Heart right ventricle (tissue), 16 donors: ENCODE data around the gene ZNF518A. TPM values are rescaled to one million over a fixed set of nuclear protein-coding genes. Genes with fewer than 3 reads are reported as not detected.

Source experiments
- ATAC-seq, 8 donors: fragments of 200-7000 bp; cut with Tn5 transposase; one replicate each; pipeline ENCODE4 v1.9.1; 2020; ENCODE audit warnings: mild to moderate bottlenecking in 8 of 8, moderate library complexity in 8 of 8, moderate number of reproducible peaks in 1 of 8
- DNase-seq, 2 donors: peaks; one replicate each; pipeline ENCODE4 v3.0.0-alpha.2; 2020
- H3K27ac ChIP-seq, 10 donors: fragments of 200-600 bp; sonication (generic) in 2 of 10; one replicate each; pipeline versions ENCODE4 v1.5.0 to v1.8.0; 2020 to 2022; ENCODE audit warnings: mild to moderate bottlenecking in 3 of 10
- H3K27me3 ChIP-seq, 7 donors: fragments of 200-600 bp; one replicate each; pipeline ENCODE4 v1.8.0; 2021 to 2022; ENCODE audit warnings: mild to moderate bottlenecking in 2 of 7
- H3K36me3 ChIP-seq, 9 donors: fragments of 200-600 bp; sonication (generic) in 1 of 9; one replicate each; pipeline versions ENCODE4 v1.5.0 to v1.8.0; 2020 to 2022; ENCODE audit warnings: mild to moderate bottlenecking in 2 of 9
- H3K4me1 ChIP-seq, 9 donors: fragments of 200-600 bp; sonication (generic) in 1 of 9; one replicate each; pipeline versions ENCODE4 v1.5.0 to v1.8.0; 2020 to 2022; ENCODE audit warnings: mild to moderate bottlenecking in 4 of 9
- H3K4me3 ChIP-seq, 10 donors: fragments of 200-600 bp; sonication (generic) in 2 of 10; one replicate each; pipeline versions ENCODE4 v1.5.0 to v1.8.0; 2020 to 2022; ENCODE audit warnings: mild to moderate bottlenecking in 7 of 10, moderate library complexity in 2 of 10
- H3K9me3 ChIP-seq, 11 donors: fragments of 200-600 bp in 10 of 11; sonication (generic) in 2 of 11; one replicate each; pipeline versions ENCODE4 v1.5.0 to v1.8.0; 2013 to 2022; ENCODE audit warnings: mild to moderate bottlenecking in 2 of 11, control low read depth in 1 of 11, moderate library complexity in 1 of 11
- CTCF ChIP-seq, 9 donors: fragments of 200-600 bp; sonication (generic) in 2 of 9; IDR thresholded peaks; one replicate each; pipeline versions ENCODE4 v1.5.0 to v1.8.0; 2021 to 2022; ENCODE audit warnings: antibody characterized with exemption in 9 of 9, mild to moderate bottlenecking in 5 of 9, moderate library complexity in 1 of 9
- WGBS, 2 donors: extraction: QIAGEN DNeasy Blood & Tissue Kit; methylation state at CpG; one replicate each; pipeline ENCODE4 v1.1.7; 2013; ENCODE audit warnings: inconsistent platforms in 1 of 2; 5-methylcytosine and 5-hydroxymethylcytosine counted together
- intact Hi-C, 10 donors: fragments of 100-400 bp; cut with DNase I; formaldehyde crosslinking; loops; one replicate each; pipeline versions ENCODE4 v1.11.1 to v1.14.2; 2022
- polyA plus RNA-seq, 2 donors: library from polyadenylated mRNA; stranded (reverse); fragments of 200-250 nt; gene quantifications; one replicate each; pipeline ENCODE4 v1.2.3, GENCODE V29; 2013
- total RNA-seq, 10 donors: library from RNA; stranded (reverse); fragmentation: NEBNext Ultra II Directional in 3 of 10; extraction: Animal tissue kit (Norgen Biotek cat#: 25700) in 3 of 10; gene quantifications; one replicate each; pipeline versions ENCODE4 v1.2.1 to v1.2.4, GENCODE V29; 2021 to 2023
- donor health status: Arrhythmogenic right ventricular cardiomyopathy.
- donor health status: ischemic (EF 13 %, LVEDD 7.1; RV severe dilation, severe dysfunction).
- donor health status: healthy with polysubstance abuse.
- donor health status: DM: no; HTN: yes; CAD: no.
- donor health status: DM: no; HTN: no; CAD: no.
- donor health status: ischemic (EF 25% LVEDD 6.9; RV normal size, moderate dysfunction).
- donor health status: ischemic (EF 25% LVEDD 5.7; RV mildly dilated, moderate dysfunction).
- donor health status: healthy.
- donor health status: DM: yes; HTN: yes; CAD: no.
- donor health status: Ischemic cardiomyopathy.
- donor health status: ischemic (EF 35%, LVEDD 5.7; RV mildly dilated, moderate dysfunction).
- donor health status: nonischemic (EF 11% LVEDD 7.7; RV severe dilation, severe dysfunction).
- donor health status: DM: yes; HTN: yes; CAD: no.
- donor health status: PGD.
- donor health status: ischemic (EF 29% LVEDD 5.4; RV normal size, mild dysfunction).
- donor health status: nonischemic (EF 23%, LVEDD 6.1; RV moderate dilation, normal function).

Gene ZNF518A
- total and polyA plus RNA-seq, 12 donors = 1.7 to 15.0 (median 12.2) TPM

GRCh38 chr10:96136810-96137209 is 6.7 kb downstream of the ZNF518A start:
- no peak for DNase-seq
- Histone ChIP-seq H3K27ac (no peak overlapping the region), H3K4me3 (no peak overlapping the region), H3K4me1 (peaks cover 0 to 3% (median 0%) of the 10 kb centered on the region in 9 donors), H3K27me3 (no peaks in the 10 kb centered on the region), H3K36me3 (peaks cover 0 to 93% (median 32%) of the 10 kb centered on the region in 9 donors), H3K9me3 (no peaks in the 10 kb centered on the region)
- no peak for ATAC-seq
- no peak for TF ChIP-seq CTCF (IDR thresholded peaks at IDR 0.05)
- intact Hi-C loops = loop anchor here in 3 of 10 donors (10.0 kb wide), 2 partner anchors 92 to 122 kb away; partner anchors contain the start of gene CCNJ (in 1 of the 3)
- WGBS, 2 donors = 93% methylated on average over 5 of the region's 5 CpGs

GRCh38 chr10:96137567-96137966 is 7.5 kb downstream of the ZNF518A start:
- no peak for DNase-seq
- WGBS, 2 donors = 97 to 99% methylated on average over 2 of the region's 2 CpGs
- Histone ChIP-seq H3K27ac (no peak overlapping the region), H3K4me1 (no peaks in the 10 kb centered on the region), H3K9me3 (no peaks in the 10 kb centered on the region), H3K27me3 (no peaks in the 10 kb centered on the region), H3K36me3 (peaks cover 0 to 97% (median 32%) of the 10 kb centered on the region in 9 donors), H3K4me3 (no peak overlapping the region)
- ATAC-seq = no peak
- intact Hi-C loops = loop anchor here in 3 of 10 donors (10.0 kb wide), 2 partner anchors 93 to 123 kb away; partner anchors contain the start of gene CCNJ (in 1 of the 3)
- TF ChIP-seq CTCF (IDR thresholded peaks at IDR 0.05) = no peak

- intact Hi-C loops = loop anchor here in 3 of 10 donors (10.0 kb wide), 2 partner anchors 93 to 123 kb away; partner anchors contain the start of gene CCNJ (in 1 of the 3)
- WGBS, 2 donors = 88 to 90% methylated on average over 1 of the region's 1 CpG
- peaks cover 0 to 97% (median 33%) of the 10 kb centered on the region in 9 donors for H3K36me3 ChIP-seq
Measured at GRCh38 chr10:96138102-96138501, 8.0 kb downstream of the ZNF518A start.

GRCh38 chr10:96152437-96152836 is 22.3 kb downstream of the ZNF518A start:
- no peak overlapping the region for H3K27ac ChIP-seq
- no peak for TF ChIP-seq CTCF (IDR thresholded peaks at IDR 0.05)
- 94 to 98% methylated on average over 4 of the region's 4 CpGs for WGBS, 2 donors
- peaks cover 0 to 93% (median 59%) of the 10 kb centered on the region in 9 donors for H3K36me3 ChIP-seq
- H3K9me3 ChIP-seq = no peaks in the 10 kb centered on the region
- DNase-seq (no peak), ATAC-seq (no peak)
- H3K27me3 ChIP-seq = no peaks in the 10 kb centered on the region
- H3K4me1 ChIP-seq = no peaks in the 10 kb centered on the region
- intact Hi-C loops = no loop called here
- no peak overlapping the region for H3K4me3 ChIP-seq

More at GRCh38 chr10:96138102-96138501, 8.0 kb downstream of the ZNF518A start:
- no peak for TF ChIP-seq CTCF (IDR thresholded peaks at IDR 0.05)
- Histone ChIP-seq H3K4me3 (no peak overlapping the region), H3K27me3 (no peaks in the 10 kb centered on the region), H3K27ac (no peak overlapping the region), H3K9me3 (no peaks in the 10 kb centered on the region), H3K4me1 (no peaks in the 10 kb centered on the region)
- DNase-seq (no peak), ATAC-seq (no peak)
